Measurements from ENCODE around the gene RRP1B. TPM values are rescaled to one million over a fixed set of nuclear protein-coding genes. Genes with fewer than 3 reads are reported as not detected.

The RRP1B gene
- total and polyA plus RNA-seq, 2 experiments from 2014 or later = 54.8 to 95.7 TPM

DNA sequence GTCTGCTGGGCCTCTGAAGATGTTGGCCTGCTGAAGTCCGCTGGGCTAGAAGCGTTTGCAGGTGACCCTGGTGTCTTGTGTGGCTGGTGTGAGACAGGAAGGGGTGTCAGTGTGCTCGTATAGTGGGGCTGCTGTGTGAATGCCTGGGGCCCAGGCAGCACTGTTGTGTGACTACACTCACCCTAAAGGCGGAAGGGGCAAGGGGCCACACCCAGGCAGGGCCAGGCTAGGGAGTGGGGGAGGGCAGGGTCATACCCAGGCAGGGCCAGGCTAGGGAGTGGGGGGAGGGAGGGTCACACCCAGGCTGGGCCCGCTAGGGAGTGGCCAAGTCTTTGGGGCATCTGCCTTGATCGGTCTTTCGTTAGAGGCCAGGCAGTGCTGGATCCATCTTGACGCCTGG is 84.6 kb downstream of the RRP1B start:
- H3K79me2 ChIP-seq (replicated peaks; ENCODE audit: insufficient read depth) = no peaks in the 10 kb centered on the region
- ATAC-seq (no peak), DNase-seq (ENCODE audit: low spot score) (no peak)
- Mint-ChIP-seq H3K4me3 (no peak overlapping the region), H3K27ac (no peak overlapping the region), H3K36me3 (ENCODE audit: low read depth) (peaks cover 30% of the 10 kb centered on the region), H3K27me3 (ENCODE audit: insufficient read depth, low read depth, poor library complexity) (peaks cover 20% of the 10 kb centered on the region), H3K4me1 (peaks cover 15% of the 10 kb centered on the region), H3K9me3 (no peaks in the 10 kb centered on the region)
- 0 out of 2 replicates have a peak, but pooled peaks cover 3% of the 10 kb centered on the region for H3K4me1 ChIP-seq (ENCODE audit: insufficient read depth)
- no peaks in the 10 kb centered on the region for H3K27me3 ChIP-seq (ENCODE audit: insufficient read depth)
- H3F3A ChIP-seq (replicated peaks; ENCODE audit: low read depth) = peaks cover 10% of the 10 kb centered on the region
- H3K9me2 ChIP-seq (ENCODE audit: insufficient read depth) = no peaks in the 10 kb centered on the region
- H3K4me2 ChIP-seq = no peak overlapping the region
- H3K27ac ChIP-seq (ENCODE audit: low read depth) = no peak overlapping the region
- no peak overlapping the region for H3K4me3 ChIP-seq
- TF ChIP-seq ZNF331 (CRISPR knock-in tag; IDR thresholded peaks at IDR 0.05; ENCODE audit: low read depth) (no peak), CTCF (conservative IDR thresholded peaks at IDR 0.05; ENCODE audit: low read depth in 2 of 2) (no peak), EZH2 (IDR thresholded peaks at IDR 0.05; ENCODE audit: low read depth, unreplicated experiment) (no peak), POLR2AphosphoS5 (IDR thresholded peaks at IDR 0.05; ENCODE audit: low read depth) (no peak), EZH2phosphoT487 (IDR thresholded peaks at IDR 0.05; ENCODE audit: unreplicated experiment) (no peak), JUNB (IDR thresholded peaks at IDR 0.05; ENCODE audit: unreplicated experiment) (no peak), CREB1 (CRISPR knock-in tag; IDR thresholded peaks at IDR 0.05; ENCODE audit: low read depth) (no peak), STAT1 (IDR thresholded peaks at IDR 0.05; ENCODE audit: unreplicated experiment) (no peak)
- TF ChIP-seq, protein P1, sequence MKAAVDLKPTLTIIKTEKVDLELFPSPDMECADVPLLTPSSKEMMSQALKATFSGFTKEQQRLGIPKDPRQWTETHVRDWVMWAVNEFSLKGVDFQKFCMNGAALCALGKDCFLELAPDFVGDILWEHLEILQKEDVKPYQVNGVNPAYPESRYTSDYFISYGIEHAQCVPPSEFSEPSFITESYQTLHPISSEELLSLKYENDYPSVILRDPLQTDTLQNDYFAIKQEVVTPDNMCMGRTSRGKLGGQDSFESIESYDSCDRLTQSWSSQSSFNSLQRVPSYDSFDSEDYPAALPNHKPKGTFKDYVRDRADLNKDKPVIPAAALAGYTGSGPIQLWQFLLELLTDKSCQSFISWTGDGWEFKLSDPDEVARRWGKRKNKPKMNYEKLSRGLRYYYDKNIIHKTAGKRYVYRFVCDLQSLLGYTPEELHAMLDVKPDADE (IDR thresholded peaks at IDR 0.05) = no peak
- TF ChIP-seq, protein P2, sequence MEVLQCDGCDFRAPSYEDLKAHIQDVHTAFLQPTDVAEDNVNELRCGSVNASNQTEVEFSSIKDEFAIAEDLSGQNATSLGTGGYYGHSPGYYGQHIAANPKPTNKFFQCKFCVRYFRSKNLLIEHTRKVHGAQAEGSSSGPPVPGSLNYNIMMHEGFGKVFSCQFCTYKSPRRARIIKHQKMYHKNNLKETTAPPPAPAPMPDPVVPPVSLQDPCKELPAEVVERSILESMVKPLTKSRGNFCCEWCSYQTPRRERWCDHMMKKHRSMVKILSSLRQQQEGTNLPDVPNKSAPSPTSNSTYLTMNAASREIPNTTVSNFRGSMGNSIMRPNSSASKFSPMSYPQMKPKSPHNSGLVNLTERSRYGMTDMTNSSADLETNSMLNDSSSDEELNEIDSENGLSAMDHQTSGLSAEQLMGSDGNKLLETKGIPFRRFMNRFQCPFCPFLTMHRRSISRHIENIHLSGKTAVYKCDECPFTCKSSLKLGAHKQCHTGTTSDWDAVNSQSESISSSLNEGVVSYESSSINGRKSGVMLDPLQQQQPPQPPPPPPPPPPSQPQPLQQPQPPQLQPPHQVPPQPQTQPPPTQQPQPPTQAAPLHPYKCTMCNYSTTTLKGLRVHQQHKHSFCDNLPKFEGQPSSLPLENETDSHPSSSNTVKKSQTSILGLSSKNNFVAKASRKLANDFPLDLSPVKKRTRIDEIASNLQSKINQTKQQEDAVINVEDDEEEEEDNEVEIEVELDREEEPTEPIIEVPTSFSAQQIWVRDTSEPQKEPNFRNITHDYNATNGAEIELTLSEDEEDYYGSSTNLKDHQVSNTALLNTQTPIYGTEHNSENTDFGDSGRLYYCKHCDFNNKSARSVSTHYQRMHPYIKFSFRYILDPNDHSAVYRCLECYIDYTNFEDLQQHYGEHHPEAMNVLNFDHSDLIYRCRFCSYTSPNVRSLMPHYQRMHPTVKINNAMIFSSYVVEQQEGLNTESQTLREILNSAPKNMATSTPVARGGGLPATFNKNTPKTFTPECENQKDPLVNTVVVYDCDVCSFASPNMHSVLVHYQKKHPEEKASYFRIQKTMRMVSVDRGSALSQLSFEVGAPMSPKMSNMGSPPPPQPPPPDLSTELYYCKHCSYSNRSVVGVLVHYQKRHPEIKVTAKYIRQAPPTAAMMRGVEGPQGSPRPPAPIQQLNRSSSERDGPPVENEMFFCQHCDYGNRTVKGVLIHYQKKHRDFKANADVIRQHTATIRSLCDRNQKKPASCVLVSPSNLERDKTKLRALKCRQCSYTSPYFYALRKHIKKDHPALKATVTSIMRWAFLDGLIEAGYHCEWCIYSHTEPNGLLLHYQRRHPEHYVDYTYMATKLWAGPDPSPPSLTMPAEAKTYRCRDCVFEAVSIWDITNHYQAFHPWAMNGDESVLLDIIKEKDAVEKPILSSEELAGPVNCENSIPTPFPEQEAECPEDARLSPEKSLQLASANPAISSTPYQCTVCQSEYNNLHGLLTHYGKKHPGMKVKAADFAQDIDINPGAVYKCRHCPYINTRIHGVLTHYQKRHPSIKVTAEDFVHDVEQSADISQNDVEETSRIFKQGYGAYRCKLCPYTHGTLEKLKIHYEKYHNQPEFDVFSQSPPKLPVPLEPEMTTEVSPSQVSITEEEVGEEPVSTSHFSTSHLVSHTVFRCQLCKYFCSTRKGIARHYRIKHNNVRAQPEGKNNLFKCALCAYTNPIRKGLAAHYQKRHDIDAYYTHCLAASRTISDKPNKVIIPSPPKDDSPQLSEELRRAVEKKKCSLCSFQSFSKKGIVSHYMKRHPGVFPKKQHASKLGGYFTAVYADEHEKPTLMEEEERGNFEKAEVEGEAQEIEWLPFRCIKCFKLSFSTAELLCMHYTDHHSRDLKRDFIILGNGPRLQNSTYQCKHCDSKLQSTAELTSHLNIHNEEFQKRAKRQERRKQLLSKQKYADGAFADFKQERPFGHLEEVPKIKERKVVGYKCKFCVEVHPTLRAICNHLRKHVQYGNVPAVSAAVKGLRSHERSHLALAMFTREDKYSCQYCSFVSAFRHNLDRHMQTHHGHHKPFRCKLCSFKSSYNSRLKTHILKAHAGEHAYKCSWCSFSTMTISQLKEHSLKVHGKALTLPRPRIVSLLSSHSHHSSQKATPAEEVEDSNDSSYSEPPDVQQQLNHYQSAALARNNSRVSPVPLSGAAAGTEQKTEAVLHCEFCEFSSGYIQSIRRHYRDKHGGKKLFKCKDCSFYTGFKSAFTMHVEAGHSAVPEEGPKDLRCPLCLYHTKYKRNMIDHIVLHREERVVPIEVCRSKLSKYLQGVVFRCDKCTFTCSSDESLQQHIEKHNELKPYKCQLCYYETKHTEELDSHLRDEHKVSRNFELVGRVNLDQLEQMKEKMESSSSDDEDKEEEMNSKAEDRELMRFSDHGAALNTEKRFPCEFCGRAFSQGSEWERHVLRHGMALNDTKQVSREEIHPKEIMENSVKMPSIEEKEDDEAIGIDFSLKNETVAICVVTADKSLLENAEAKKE (CRISPR knock-in tag; IDR thresholded peaks at IDR 0.05) = no peak
- no peak overlapping the region for H2AFZ ChIP-seq
- peaks cover 4% of the 10 kb centered on the region; the same call in 1 of the 2 replicates for H4K20me1 ChIP-seq (replicated peaks; ENCODE audit: insufficient read depth)
- no peaks in the 10 kb centered on the region for H3K36me3 ChIP-seq (ENCODE audit: insufficient read depth)

Measured in GM23338 (cell line).